Mesothelial cell of epicardium (in vitro differentiated cells): ENCODE data around the gene PBX4. TPM values are rescaled to one million over a fixed set of nuclear protein-coding genes. Genes with fewer than 3 reads are reported as not detected.
"Not testable (repeated sequence)": the region's sequence is repeated elsewhere in the genome, so short reads cannot be mapped to it uniquely, and the experiment has no call there.

ENCODE experiments used
- DNase-seq, 2 experiments: peaks; one replicate each; pipeline ENCODE4 v3.0.0; 2021; ENCODE audit warnings: low spot score in 2 of 2; ENCODE audit not compliant: unreplicated experiment in 2 of 2
- H3K27ac Mint-ChIP-seq: 2 replicates; pipeline ENCODE4 v1.8.0; 2021; ENCODE audit warnings: mixed read lengths
- H3K27me3 Mint-ChIP-seq: 2 replicates; pipeline ENCODE4 v1.8.0; 2021; ENCODE audit warnings: low read depth, mixed read lengths
- H3K36me3 Mint-ChIP-seq: 2 replicates; pipeline ENCODE4 v1.8.0; 2021; ENCODE audit warnings: mixed read lengths
- H3K4me1 Mint-ChIP-seq: 2 replicates; pipeline ENCODE4 v1.8.0; 2021; ENCODE audit warnings: mixed read lengths
- H3K4me3 Mint-ChIP-seq: 2 replicates; pipeline ENCODE4 v1.8.0; 2021; ENCODE audit warnings: mild to moderate bottlenecking, moderate library complexity, mixed read lengths
- H3K9me3 Mint-ChIP-seq: 2 replicates; pipeline ENCODE4 v1.8.0; 2021; ENCODE audit warnings: mixed read lengths
- CTCF ChIP-seq: fragments of 200-600 bp; sonication (generic); IDR thresholded peaks from one replicate; pipeline ENCODE4 v1.5.0; 2021; ENCODE audit warnings: antibody characterized with exemption; ENCODE audit not compliant: unreplicated experiment
- total RNA-seq: library from RNA; stranded (reverse); gene quantifications from 3 replicates; pipeline ENCODE4 v1.2.1, GENCODE V29; 2021

Gene PBX4
- total RNA-seq, 1 donor from 2014 or later: 12.8 TPM

DNA sequence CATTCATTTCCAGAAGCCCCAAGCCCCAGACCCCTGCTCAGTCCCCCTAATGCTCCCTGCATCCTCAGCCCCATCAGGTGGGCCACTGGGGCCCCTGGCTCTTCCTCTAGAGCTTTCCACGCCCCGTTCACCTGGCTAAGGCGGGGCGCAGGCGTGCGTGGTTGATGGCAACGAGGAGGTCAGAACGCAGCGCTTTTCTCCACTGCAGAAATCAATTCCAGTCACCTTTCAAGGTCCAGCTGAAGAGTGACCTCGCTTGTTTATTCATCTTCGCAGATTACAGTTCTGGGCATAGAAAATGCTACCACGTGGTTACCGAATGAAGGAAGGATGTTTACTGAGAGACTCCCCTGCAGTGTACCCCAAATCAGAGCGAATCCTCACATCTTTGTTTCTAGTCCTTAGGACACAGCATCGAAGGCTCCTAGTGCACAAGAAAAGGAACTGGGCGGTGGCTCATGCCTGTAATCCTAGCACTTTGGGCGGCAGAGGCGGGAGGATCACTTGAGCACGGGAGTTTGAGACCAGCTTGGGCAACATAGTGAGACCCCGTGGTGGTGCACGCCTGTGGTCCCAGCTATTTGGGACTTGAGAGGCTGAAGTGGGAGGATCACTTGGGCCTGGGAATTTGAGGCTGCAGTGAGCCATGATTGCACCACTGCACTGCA is 828 bp upstream of the PBX4 start:
- no peak for DNase-seq
- Mint-ChIP-seq H3K4me1 (peaks cover 26% of the 10 kb centered on the region), H3K27me3 (no peaks in the 10 kb centered on the region), H3K9me3 (no peaks in the 10 kb centered on the region), H3K4me3 (peak overlapping the region; percentile 73), H3K36me3 (peaks cover 3% of the 10 kb centered on the region), H3K27ac (peak overlapping the region; percentile 84)
- no peak for TF ChIP-seq CTCF

GRCh38 chr19:19615086-19615485 is 3.4 kb downstream of the PBX4 start:
- no peak for DNase-seq
- H3K36me3 Mint-ChIP-seq: no peaks in the 10 kb centered on the region
- no peak for TF ChIP-seq CTCF
- H3K9me3 Mint-ChIP-seq: no peaks in the 10 kb centered on the region
- no peak overlapping the region for H3K27ac Mint-ChIP-seq
- no peaks in the 10 kb centered on the region for H3K27me3 Mint-ChIP-seq
- H3K4me3 Mint-ChIP-seq: no peak overlapping the region
- peaks cover 46% of the 10 kb centered on the region for H3K4me1 Mint-ChIP-seq

DNA sequence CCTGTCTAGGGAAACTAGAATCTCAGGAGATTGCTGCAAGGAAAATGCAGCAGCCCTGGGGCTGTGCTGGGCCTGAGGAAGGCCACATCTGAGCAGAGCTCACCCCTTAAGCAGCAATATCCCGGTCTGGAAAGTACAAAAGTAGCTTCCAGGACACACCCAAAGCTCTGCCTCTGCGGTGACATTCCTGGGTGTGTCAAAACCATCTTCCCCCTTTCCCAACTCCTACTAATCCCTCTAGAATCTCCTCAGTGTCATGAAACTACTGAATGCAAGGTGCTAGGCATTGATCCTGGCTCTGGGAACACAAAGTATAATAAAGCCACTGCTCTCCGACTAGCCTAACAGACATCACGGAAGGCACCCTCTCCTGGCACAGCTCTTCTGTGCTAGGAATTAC is 5.0 kb downstream of the PBX4 start:
- DNase-seq: no peak
- Mint-ChIP-seq H3K4me3 (no peak overlapping the region), H3K27me3 (no peaks in the 10 kb centered on the region), H3K9me3 (no peaks in the 10 kb centered on the region), H3K4me1 (peaks cover 32% of the 10 kb centered on the region), H3K27ac (peak overlapping the region; percentile 88), H3K36me3 (no peaks in the 10 kb centered on the region)
- TF ChIP-seq CTCF: no peak

- H3K4me3 Mint-ChIP-seq: no peak overlapping the region
- H3K27me3 Mint-ChIP-seq: no peaks in the 10 kb centered on the region
- H3K27ac Mint-ChIP-seq: peak overlapping the region; percentile 84
- no peaks in the 10 kb centered on the region for H3K9me3 Mint-ChIP-seq
- TF ChIP-seq CTCF: no peak
- H3K36me3 Mint-ChIP-seq: no peaks in the 10 kb centered on the region
- H3K4me1 Mint-ChIP-seq: peaks cover 21% of the 10 kb centered on the region
- DNase-seq: no peak
Measured at GRCh38 chr19:19610376-19611202, 7.9 kb downstream of the PBX4 start.

DNA sequence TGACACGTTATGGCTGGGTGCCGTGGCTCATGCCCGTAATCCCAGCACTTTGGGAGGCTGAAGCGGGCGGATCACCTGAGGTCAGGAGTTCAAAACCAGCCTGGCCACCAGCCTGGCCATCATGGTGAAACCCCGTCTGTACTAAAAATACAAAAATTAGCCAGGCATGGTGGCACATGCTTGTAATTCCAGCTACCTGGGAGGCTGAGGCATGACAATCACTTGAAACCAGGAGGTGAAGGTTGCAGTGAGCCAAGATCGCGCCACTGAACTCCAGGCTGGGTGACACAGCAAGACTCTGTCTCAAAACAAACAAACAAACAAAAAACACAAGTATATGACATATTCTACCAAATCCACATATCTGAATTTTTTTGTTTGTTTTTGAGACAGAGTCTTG is 11.8 kb downstream of the PBX4 start:
- H3K9me3 Mint-ChIP-seq, H3K27ac Mint-ChIP-seq, DNase-seq, H3K4me3 Mint-ChIP-seq, H3K4me1 Mint-ChIP-seq, H3K36me3 Mint-ChIP-seq, H3K27me3 Mint-ChIP-seq: not testable (repeated sequence)

DNA sequence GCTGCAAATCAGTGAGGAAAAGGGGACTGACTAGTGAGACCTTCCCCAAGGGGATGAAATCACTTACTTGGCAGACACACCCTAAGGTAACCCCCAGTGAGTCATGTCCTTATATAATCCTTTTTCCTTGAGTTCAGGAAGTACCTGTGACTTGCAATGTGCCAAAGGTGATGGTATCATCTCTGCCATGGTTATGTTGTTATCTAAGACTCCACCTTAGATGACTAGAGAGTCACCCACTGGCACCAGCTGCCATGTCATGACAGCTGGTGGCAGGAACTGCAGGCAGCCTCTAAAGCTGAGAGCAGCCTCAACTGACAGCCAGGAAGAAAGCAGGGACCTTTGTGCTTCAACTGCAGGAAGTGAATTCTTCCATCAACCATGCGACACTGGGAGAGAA is 12.5 kb downstream of the PBX4 start:
- Mint-ChIP-seq H3K4me3 (no peak overlapping the region), H3K27ac (no peak overlapping the region), H3K9me3 (no peaks in the 10 kb centered on the region), H3K36me3 (no peaks in the 10 kb centered on the region), H3K4me1 (peaks cover 7% of the 10 kb centered on the region), H3K27me3 (no peaks in the 10 kb centered on the region)
- TF ChIP-seq CTCF: no peak
- no peak for DNase-seq
